Mesendoderm (in vitro differentiated cells): ENCODE measurements around the gene GBX2.

Experiments used
- DNase-seq: peaks from one replicate; pipeline ENCODE4 v3.0.0; 2013
- H2AK5ac ChIP-seq: 2 replicates; pipeline ENCODE4 v1.6.1; 2013; ENCODE audit warnings: low read length, inconsistent platforms
- H2BK120ac ChIP-seq: 2 replicates; pipeline ENCODE4 v1.6.1; 2013; ENCODE audit warnings: low read depth, mild to moderate bottlenecking, low read length, moderate library complexity, mixed read lengths
- H2BK15ac ChIP-seq: replicated peaks from 2 replicates; pipeline ENCODE4 v1.6.1; 2013; ENCODE audit warnings: low read depth, mild to moderate bottlenecking, moderate library complexity
- H2BK5ac ChIP-seq: 2 replicates; pipeline ENCODE4 v1.6.1; 2013; ENCODE audit warnings: low read length, inconsistent platforms
- H3K18ac ChIP-seq: 2 replicates; pipeline ENCODE4 v1.6.1; 2013; ENCODE audit warnings: mild to moderate bottlenecking, low read length, mixed read lengths
- H3K23ac ChIP-seq: one replicate; pipeline ENCODE4 v1.6.1; 2013; ENCODE audit warnings: low read length
- H3K27ac ChIP-seq: 2 replicates; pipeline ENCODE4 v1.5.1; 2013; ENCODE audit warnings: low read depth, mild to moderate bottlenecking, inconsistent platforms, low read length, moderate library complexity
- H3K27me3 ChIP-seq: 2 replicates; pipeline ENCODE4 v1.6.1; 2013; ENCODE audit warnings: low read length, control low read depth, mild to moderate bottlenecking, inconsistent platforms; ENCODE audit not compliant: insufficient read depth, poor library complexity
- H3K36me3 ChIP-seq: 2 replicates; pipeline ENCODE4 v1.6.1; 2013; ENCODE audit warnings: low read length, inconsistent platforms; ENCODE audit not compliant: control insufficient read depth, insufficient read depth
- H3K4ac ChIP-seq: one replicate; pipeline ENCODE4 v1.6.1; 2013; ENCODE audit warnings: low read depth, mild to moderate bottlenecking, low read length, moderate library complexity
- H3K4me1 ChIP-seq: 2 replicates; pipeline ENCODE4 v1.6.1; 2013; ENCODE audit warnings: low read depth, low read length, inconsistent platforms; ENCODE audit not compliant: control insufficient read depth
- H3K4me2 ChIP-seq: 2 replicates; pipeline ENCODE4 v1.6.1; 2013; ENCODE audit warnings: low read length
- H3K4me3 ChIP-seq: 2 replicates; pipeline ENCODE4 v1.5.1; 2013; ENCODE audit warnings: mild to moderate bottlenecking, low read length
- H3K56ac ChIP-seq: one replicate; pipeline ENCODE4 v1.6.1; 2013; ENCODE audit warnings: low read length
- H3K79me1 ChIP-seq: 2 replicates; pipeline ENCODE4 v1.6.1; 2013; ENCODE audit warnings: low read length, inconsistent platforms
- H3K79me2 ChIP-seq: 2 replicates; pipeline ENCODE4 v1.6.1; 2013; ENCODE audit warnings: mild to moderate bottlenecking, low read length; ENCODE audit not compliant: control insufficient read depth, insufficient read depth
- H3K9ac ChIP-seq: 2 replicates; pipeline ENCODE4 v1.6.1; 2013; ENCODE audit warnings: low read length, inconsistent platforms
- H4K5ac ChIP-seq: one replicate; pipeline ENCODE4 v1.6.1; 2013; ENCODE audit warnings: low read length
- H4K8ac ChIP-seq: one replicate; pipeline ENCODE4 v1.6.1; 2013; ENCODE audit warnings: low read depth, mild to moderate bottlenecking, control low read depth, low read length, moderate library complexity
- WGBS: extraction: QIAGEN DNeasy Blood & Tissue Kit; methylation state at CpG from one replicate; pipeline ENCODE4 v1.1.7; 2013; ENCODE audit warnings: low lambda C conversion rate, missing lambda C conversion rate; ENCODE audit not compliant: insufficient coverage; ENCODE audit errors: extremely low coverage; 5-methylcytosine and 5-hydroxymethylcytosine counted together

The GBX2 gene

GRCh38 chr2:236177604-236177966 lies 9.4 kb upstream of the GBX2 start:
- H3K23ac ChIP-seq: no peak overlapping the region

DNA sequence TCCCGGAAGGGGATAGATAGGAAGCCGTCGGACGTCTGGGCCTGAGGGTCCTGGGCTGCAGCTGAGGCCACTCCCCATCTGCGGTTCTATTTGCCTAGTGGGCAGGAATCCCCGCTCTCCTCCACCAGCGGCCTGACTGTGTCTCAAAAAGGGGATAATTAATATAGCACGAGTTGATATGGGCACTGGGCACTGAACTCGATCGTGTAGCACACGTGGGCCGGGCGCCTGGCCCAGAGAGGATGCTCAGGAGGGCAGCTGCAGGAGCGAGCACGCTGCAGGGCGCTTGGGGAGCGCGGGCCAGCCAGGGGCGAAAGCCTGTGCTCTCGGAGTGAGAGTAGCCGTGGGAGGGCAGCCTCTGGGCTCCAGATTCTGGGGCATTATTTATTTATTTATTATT lies 8.8 kb upstream of the GBX2 start:
- no peak overlapping the region for H4K5ac ChIP-seq
- H3K56ac ChIP-seq: no peak overlapping the region
- no CpG with 5 or more reads among the region's 21 CpGs for WGBS
- no peak for DNase-seq
- H3K79me1 ChIP-seq: no peaks in the 10 kb centered on the region
- no peak overlapping the region for H3K4me3 ChIP-seq
- H3K27ac ChIP-seq: no peak overlapping the region
- H3K27me3 ChIP-seq: peaks cover 48% of the 10 kb centered on the region
- no peak overlapping the region for H2AK5ac ChIP-seq
- H2BK15ac ChIP-seq: no peak overlapping the region
- no peak overlapping the region for H3K23ac ChIP-seq
- no peak overlapping the region for H4K8ac ChIP-seq
- H2BK5ac ChIP-seq: no peak overlapping the region
- no peak overlapping the region for H3K9ac ChIP-seq
- peaks cover 2% of the 10 kb centered on the region for H3K4me1 ChIP-seq
- no peaks in the 10 kb centered on the region for H3K36me3 ChIP-seq
- H3K4me2 ChIP-seq: no peak overlapping the region
- H3K18ac ChIP-seq: no peak overlapping the region
- H3K79me2 ChIP-seq: no peaks in the 10 kb centered on the region
- no peak overlapping the region for H2BK120ac ChIP-seq
- no peak overlapping the region for H3K4ac ChIP-seq

More at GRCh38 chr2:236177604-236177966, 9.4 kb upstream of the GBX2 start:
- H3K79me1 ChIP-seq: no peaks in the 10 kb centered on the region
- H2BK15ac ChIP-seq: no peak overlapping the region
- no peak overlapping the region for H2AK5ac ChIP-seq
- H3K56ac ChIP-seq: no peak overlapping the region
- WGBS: no CpG with 5 or more reads among the region's 20 CpGs
- H2BK120ac ChIP-seq: no peak overlapping the region
- H3K79me2 ChIP-seq: no peaks in the 10 kb centered on the region
- DNase-seq: peak; percentile 94
- H3K4me2 ChIP-seq: peak overlapping the region; percentile 29
- H2BK5ac ChIP-seq: no peak overlapping the region
- H3K27me3 ChIP-seq: peaks cover 41% of the 10 kb centered on the region
- H3K18ac ChIP-seq: no peak overlapping the region
- H3K4me3 ChIP-seq: no peak overlapping the region
- H3K4me1 ChIP-seq: peaks cover 2% of the 10 kb centered on the region
- H4K8ac ChIP-seq: no peak overlapping the region
- H3K36me3 ChIP-seq: no peaks in the 10 kb centered on the region
- H3K4ac ChIP-seq: no peak overlapping the region
- no peak overlapping the region for H4K5ac ChIP-seq
- no peak overlapping the region for H3K27ac ChIP-seq
- no peak overlapping the region for H3K9ac ChIP-seq

DNA sequence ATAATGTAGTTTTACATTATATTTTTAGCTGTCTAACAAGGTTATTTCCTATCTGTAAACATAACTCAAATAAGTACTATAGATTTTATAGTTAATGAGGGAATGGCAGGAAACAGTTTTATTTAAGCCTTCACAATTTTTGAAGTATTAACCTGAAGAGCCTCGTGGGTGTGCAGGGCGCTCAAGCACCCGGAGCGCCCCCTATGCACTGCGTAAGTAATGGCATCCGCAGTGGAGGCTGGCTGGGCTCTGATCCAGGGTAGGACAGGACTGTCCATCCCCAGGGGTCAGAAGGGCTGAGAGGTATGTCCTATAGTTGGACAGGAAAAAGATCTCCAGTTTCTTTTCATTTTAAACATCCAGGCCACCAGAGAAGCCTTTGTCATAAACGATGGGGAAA lies 8.2 kb upstream of the GBX2 start:
- H3K27me3 ChIP-seq: peaks cover 53% of the 10 kb centered on the region
- H4K8ac ChIP-seq: no peak overlapping the region
- no peak overlapping the region for H3K23ac ChIP-seq
- no peak overlapping the region for H2BK5ac ChIP-seq
- H4K5ac ChIP-seq: no peak overlapping the region
- no peak overlapping the region for H3K4ac ChIP-seq
- H3K4me3 ChIP-seq: no peak overlapping the region
- no peak overlapping the region for H3K56ac ChIP-seq
- no peaks in the 10 kb centered on the region for H3K36me3 ChIP-seq
- no peak overlapping the region for H2AK5ac ChIP-seq
- no peak overlapping the region for H3K27ac ChIP-seq
- H2BK120ac ChIP-seq: no peak overlapping the region
- H3K9ac ChIP-seq: no peak overlapping the region
- H2BK15ac ChIP-seq: no peak overlapping the region
- DNase-seq: peak; percentile 63
- H3K79me1 ChIP-seq: no peaks in the 10 kb centered on the region
- H3K4me2 ChIP-seq: no peak overlapping the region
- peaks cover 2% of the 10 kb centered on the region for H3K4me1 ChIP-seq
- H3K79me2 ChIP-seq: no peaks in the 10 kb centered on the region
- WGBS: no CpG with 5 or more reads among the region's 7 CpGs
- no peak overlapping the region for H3K18ac ChIP-seq

DNA sequence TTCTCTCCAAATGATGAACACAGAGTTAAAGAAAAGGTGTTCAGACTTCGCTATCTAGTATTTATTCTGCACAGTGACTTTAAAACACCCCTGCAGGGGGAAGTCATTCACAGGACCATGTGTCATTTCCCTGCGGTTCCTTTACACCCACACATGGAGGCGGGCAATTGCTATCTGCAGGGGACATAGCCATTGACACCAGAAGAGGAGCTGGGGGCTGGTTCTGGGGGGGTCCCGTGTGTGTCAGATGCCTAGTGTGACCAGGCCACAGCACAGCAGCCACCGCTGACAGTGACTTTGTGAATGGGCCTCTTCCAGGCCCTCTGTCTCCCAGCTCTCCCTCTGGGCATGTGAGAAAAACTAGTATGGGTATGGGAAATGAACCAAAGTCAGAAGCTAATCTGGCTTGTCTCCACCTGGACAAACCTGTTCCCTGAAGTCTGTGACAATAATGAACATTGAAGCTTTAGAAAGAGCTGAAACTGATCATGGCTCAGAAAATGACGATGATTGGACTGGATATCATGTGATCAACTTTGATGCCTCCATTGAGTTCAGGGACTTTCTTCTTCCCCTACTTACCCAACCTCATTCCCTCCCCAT lies 7.5 kb upstream of the GBX2 start:
- Histone ChIP-seq H3K4me1 (peaks cover 2% of the 10 kb centered on the region), H2BK120ac (no peak overlapping the region), H3K27me3 (peaks cover 61% of the 10 kb centered on the region), H3K23ac (no peak overlapping the region), H3K4me3 (no peak overlapping the region), H3K36me3 (no peaks in the 10 kb centered on the region), H3K79me1 (no peaks in the 10 kb centered on the region), H2BK5ac (no peak overlapping the region), H3K4ac (no peak overlapping the region), H4K5ac (no peak overlapping the region), H3K4me2 (no peak overlapping the region), H4K8ac (no peak overlapping the region), H2AK5ac (no peak overlapping the region), H3K18ac (no peak overlapping the region), H3K9ac (no peak overlapping the region), H3K27ac (no peak overlapping the region), H3K56ac (no peak overlapping the region), H2BK15ac (no peak overlapping the region), H3K79me2 (no peaks in the 10 kb centered on the region)
- DNase-seq: no peak
- no CpG with 5 or more reads among the region's 6 CpGs for WGBS

DNA sequence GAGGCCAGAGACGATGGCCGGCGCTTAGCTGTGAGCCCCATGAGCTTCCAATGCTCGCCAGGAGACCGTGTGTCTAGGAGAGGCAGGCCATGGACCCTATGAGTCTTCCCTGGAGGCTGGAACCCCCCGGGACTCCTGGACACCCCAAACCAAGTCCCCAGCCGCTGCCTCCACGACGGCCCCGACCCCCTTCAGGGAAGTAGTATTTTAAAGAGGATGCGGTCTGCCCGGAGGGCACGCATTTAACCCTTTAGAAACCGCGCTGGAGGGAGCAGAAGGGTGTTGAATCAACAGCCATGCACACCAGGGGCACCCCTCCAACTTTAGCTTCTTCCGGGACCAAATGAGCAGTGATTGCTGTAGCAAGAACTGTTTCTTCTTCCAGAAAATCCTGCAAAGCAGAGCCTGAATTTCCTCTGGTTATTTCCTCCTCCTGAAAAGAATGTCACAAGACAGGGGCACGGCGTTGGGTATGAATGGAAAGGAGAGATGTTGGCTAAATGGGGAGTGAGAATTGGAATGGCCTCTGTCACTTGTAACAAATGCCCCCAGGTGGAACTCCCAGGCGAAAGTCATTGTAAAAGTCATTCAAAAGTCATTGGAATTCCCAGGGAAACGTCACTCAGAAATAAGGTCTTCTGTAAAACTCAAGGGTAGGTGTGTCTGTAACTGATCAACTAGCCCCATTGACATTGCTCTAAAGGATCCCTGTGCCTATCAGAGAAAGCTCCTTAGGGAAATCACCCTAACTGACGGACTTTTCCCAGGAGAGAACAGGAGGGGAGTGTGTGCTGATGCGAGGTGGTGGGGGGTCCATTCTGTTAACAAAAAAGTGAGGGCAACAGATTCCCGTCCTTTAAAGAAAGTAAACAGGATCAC lies 5.8 kb upstream of the GBX2 start:
- Histone ChIP-seq H3K23ac (no peak overlapping the region), H3K27me3 (peaks cover 69% of the 10 kb centered on the region), H4K5ac (no peak overlapping the region), H2BK15ac (no peak overlapping the region), H3K79me2 (no peaks in the 10 kb centered on the region), H3K36me3 (no peaks in the 10 kb centered on the region), H3K18ac (no peak overlapping the region), H3K27ac (no peak overlapping the region), H4K8ac (no peak overlapping the region), H3K4me3 (no peak overlapping the region), H3K4ac (no peak overlapping the region), H2AK5ac (no peak overlapping the region), H3K4me1 (peaks cover 6% of the 10 kb centered on the region), H3K4me2 (no peak overlapping the region), H2BK120ac (no peak overlapping the region), H3K56ac (no peak overlapping the region), H3K79me1 (no peaks in the 10 kb centered on the region), H3K9ac (no peak overlapping the region), H2BK5ac (no peak overlapping the region)
- DNase-seq: no peak
- WGBS: no CpG with 5 or more reads among the region's 23 CpGs
